GM21360 (cell line): ENCODE results near the gene FARS2.

ENCODE experiments used
- ATAC-seq: cut with Tn5 transposase; IDR thresholded peaks from one replicate; pipeline ENCODE4 v1.9.1; 2021; ENCODE audit warnings: mild to moderate bottlenecking, moderate library complexity; ENCODE audit not compliant: unreplicated experiment

Gene FARS2

GRCh38 chr6:5710516-5710915 lies 449.2 kb downstream of the FARS2 start:
- no peak for ATAC-seq

- no peak for ATAC-seq
These were observed 449.6 kb downstream of the FARS2 start for GRCh38 chr6:5710936-5711335.

DNA sequence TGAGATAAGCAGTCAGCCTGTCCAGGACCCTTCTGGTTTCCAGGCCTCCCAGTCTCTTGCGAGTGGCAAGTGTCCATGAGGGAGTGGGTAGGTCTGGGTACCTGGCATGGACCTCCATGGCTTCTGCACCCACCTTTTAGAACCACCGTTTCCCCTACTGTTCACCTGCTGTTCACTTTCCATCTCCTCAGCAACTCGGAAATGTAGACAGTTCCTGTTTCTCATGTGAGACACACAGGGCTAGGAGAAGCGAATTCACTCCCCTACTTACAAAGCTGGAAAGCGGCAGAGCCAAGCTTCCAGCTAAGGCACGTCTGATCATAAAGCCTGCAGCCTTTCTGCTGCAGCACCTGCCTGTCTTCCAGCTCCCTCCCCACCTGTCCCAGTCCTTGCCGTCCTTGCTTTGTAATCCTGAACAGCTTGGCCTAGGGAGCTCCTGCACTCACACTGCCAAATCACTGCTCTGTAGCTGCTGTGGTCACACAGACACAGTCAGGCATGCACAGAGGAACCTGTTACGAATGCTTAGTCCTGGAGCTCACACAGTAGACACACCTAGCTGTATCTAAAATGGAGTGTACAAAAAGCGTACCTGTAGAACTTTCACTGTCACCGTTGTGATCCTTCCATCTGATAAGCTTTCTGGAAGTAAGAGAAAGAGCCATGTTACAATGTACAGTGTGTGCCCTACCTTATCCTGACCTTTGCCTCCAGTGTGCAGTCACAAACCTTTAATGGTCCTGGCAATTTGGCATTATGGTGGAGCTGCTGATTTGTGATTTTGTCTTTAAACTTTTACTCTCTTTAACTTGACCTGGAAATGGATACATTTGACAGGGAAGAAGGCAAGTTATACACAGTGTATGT lies 451.3 kb downstream of the FARS2 start:
- no peak for ATAC-seq

GRCh38 chr6:5713519-5713918 lies 452.2 kb downstream of the FARS2 start:
- ATAC-seq, result no peak

GRCh38 chr6:5718231-5718947 lies 457.1 kb downstream of the FARS2 start:
- ATAC-seq, result no peak

GRCh38 chr6:5723841-5724691 lies 462.8 kb downstream of the FARS2 start:
- ATAC-seq, result peak; percentile 96

- no peak for ATAC-seq
These were observed 463.6 kb downstream of the FARS2 start for GRCh38 chr6:5724911-5725310.

GRCh38 chr6:5726976-5727718 lies 465.8 kb downstream of the FARS2 start:
- no peak for ATAC-seq

DNA sequence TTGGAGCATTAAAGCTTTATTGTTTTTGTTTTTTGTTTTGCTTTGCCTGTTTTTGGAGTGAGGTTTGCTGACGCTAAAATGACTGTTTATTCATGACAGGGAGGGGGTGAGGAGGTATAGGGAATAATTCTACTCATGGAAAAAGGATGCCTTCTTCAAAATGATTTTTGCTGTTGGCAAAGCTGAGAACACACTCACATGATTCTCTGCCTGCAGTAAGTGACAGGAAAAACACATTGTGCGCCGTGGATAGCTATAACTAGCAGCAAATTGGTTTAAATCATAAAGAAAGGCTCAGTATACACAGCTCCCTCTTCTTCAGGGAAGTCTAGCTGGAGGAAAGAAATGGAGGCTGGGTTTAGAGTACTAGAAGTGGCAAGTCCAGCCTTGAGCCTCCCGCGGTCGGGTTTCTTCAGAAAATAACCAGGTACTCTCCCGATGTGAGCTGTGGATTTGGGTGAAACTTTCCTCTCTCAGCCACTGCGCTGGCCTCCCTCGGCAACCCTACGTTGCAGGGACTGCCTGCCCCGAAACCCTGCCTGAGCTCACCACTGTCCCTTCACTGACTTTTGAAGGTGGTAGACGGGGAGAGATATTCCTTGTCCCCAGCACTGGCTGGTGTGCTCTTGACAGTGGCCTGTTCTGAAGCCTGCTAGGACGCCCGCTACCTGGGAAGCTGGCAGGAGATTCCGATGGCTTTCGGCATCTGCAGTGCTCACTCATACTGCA lies 467.2 kb downstream of the FARS2 start:
- no peak for ATAC-seq

- ATAC-seq, result no peak
These were observed 467.7 kb downstream of the FARS2 start for GRCh38 chr6:5729080-5729434.

GRCh38 chr6:5729813-5730517 lies 468.7 kb downstream of the FARS2 start:
- no peak for ATAC-seq

GRCh38 chr6:5730585-5731263 lies 469.4 kb downstream of the FARS2 start:
- no peak for ATAC-seq

GRCh38 chr6:5731435-5731834 lies 470.1 kb downstream of the FARS2 start:
- no peak for ATAC-seq

DNA sequence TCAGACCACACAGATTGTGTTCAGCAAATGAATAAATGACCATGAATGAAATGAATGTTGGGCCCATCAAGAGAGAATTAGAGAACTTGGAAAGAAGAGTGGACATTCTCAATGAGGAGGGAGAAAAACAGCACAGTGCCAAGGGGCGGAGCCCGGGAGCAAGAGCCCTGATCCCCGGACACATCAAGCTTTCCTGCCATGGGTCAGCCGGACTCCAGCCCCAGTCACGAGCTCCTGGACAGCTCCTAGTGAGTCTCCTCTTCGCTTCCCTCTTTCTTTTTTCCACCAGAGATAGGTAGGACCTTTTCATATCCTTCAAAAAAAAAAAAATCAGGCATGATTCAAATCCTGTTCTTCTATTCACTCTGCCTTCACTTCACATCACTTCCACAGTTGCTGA lies 471.2 kb downstream of the FARS2 start:
- ATAC-seq, result no peak

- no peak for ATAC-seq
These were observed 474.9 kb downstream of the FARS2 start for GRCh38 chr6:5736016-5736738.

DNA sequence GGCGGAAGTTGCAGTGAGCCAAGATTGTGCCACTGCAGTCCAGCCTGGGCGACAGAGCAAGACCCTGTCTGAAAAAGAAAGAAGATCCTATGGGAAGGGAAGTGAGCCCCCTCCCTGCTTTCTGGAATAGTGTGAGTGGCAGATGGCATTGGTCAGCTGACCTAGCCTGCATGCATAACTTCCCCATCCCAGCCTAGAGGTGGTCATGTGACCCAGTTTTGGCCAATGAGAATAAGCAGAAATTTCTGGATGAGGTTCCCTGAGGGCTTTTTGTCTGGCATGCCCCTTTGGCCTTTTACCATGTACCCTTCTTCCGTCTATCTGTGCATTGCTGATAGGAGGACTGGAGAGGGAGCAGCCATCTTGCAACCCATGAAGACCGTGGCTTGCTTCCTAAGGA lies 476.1 kb downstream of the FARS2 start:
- ATAC-seq, result no peak

DNA sequence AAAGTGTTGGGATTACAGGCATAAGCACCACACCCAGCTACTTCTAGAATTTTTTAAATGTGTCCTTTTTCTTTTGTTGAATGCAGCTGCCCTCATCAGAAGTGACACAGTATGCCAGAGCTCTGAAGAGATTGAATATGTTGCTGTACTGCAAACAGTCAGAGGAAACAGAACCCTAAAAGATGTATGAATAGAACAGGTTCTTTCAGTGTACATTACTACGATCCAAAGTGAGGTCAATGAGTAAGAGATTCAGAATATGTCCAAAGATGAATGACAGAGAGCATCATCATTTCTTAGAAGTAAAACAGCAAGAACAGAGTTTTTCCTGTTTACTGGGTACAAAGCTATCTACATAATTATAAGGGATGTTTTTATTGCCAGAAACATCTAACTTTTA lies 476.9 kb downstream of the FARS2 start:
- no peak for ATAC-seq

DNA sequence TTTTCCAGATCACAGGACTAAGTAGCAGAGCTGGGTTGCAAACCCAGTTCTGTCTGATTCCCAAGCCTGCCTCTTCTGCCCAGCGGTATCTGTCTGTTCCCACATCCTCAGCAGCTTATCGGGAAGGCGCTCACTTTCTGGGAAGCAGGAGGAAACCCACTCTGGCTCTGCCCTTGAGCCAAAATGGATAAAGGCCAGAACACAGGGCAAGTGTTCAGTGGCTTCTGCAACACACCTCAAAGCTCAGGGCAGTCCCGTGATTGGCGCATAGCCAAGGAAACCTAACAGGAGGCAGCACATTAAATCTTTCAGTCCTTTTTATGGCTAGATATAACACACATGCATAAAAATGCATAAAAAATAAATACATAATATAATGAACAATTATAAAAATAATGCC lies 483.2 kb downstream of the FARS2 start:
- no peak for ATAC-seq
